HG03196 (cell line): Measurements from ENCODE around the gene LAMA3.

ENCODE experiments used
- ATAC-seq: cut with Tn5 transposase; IDR thresholded peaks from one replicate; pipeline ENCODE4 v1.9.1; 2021; ENCODE audit not compliant: unreplicated experiment

Gene LAMA3

DNA sequence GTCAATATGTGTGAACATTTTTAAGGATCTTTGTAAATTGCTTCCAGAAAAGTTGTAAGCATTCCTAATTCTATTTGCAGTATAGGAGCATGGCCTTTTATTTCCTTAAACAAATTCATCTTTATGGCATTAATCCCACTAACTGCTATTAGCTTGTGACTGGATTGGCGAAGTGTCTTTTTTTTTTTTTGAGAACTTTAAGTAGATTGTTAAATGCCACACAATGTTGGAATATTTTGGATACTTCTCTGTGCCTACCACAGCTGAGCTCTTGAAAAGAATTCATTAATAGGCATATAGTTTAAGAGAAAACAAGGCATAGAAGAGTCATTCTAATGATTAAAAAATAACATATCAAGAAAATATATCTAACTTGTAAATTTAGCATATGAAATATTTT, 129.7 kb downstream of the LAMA3 start:
- no peak for ATAC-seq

DNA sequence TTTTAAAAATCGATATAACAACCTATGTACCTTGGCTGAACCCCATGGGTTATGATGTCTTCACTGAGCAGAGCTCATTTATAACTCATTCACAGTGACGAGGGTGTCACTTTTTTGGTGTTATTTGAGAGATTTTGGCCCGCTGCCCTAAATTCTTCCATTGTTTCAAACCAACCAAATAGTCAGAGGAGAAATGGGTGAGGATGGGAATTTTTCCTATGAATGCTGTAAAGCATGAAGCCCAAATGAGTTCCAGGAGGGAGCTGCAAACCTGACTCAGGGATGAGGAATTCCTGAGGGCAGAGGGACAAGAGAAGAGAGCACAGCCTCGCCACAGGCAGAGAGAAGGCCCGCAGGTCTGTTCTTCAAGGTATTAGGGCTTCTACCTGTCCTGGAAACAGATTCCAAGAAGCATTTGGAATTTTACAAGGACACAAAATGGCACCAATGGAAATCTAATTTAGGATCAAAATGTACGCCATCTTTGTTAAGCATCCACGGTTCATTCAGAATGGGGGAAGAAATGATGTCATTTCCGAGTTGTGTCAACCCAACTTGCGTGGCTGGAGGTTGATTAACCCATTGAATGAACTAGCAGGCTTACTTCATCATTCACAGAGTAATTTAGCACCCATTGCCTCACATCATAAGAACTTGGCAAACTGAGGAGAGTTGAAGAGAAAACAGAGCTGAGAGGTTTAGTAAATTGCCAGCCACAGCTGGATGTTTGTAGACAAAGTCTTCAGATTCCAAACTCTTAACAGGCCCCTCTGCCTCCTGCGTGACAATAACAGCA, 133.5 kb downstream of the LAMA3 start:
- no peak for ATAC-seq

DNA sequence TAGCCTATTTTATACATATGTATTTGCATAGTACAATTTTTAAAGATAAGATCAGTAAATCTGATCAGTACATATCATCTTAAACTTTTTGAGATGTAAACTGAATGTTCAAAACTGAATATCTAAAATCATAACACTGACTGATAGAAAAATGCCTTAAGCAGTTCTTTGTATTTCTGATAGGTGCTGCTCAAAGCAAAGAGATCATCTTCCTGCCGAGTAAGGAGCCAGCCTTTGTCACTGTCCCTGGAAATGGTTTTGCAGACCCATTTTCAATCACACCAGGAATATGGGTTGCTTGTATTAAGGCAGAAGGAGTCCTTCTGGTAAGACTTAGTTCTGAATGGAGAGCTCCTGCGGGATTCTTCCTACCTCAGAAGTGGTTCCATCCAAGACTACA, 135.0 kb downstream of the LAMA3 start:
- no peak for ATAC-seq

DNA sequence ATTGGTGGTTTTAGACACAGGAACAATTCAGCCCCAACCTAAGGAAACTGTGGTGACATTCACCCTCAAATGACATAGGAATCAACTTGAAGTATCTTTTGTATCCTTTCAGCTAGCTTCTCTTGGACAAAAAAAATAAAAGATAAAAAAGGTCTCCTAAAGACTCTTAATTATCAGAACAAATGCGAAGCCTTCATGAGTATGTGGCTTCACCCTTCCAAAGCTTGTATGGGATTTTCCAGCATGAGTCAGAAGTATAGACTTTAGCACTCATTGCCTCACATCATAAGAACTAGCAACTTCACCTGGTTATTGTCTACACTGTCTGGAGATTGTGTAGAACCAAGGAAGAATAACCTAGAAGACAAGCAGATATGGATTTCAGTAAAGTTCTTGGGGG, 135.4 kb downstream of the LAMA3 start:
- no peak for ATAC-seq

DNA sequence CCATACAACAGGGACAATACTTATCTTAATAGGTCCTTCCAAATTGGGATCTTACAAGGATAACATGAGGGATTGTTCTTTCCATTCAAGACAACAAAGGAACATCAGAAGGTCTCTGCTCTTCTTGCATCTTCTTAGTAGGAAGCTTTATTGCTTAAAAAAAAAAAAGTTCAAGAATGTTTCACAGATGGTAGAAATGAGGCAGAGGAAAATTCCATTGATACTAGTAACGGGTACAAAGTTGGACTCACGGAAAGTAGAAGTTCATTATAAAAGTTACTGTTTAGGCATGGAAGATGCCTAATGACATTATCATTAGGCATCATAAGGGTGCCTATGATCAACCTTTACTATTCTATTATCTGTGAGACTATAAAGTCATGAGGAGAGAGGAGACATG, 136.2 kb downstream of the LAMA3 start:
- no peak for ATAC-seq

DNA sequence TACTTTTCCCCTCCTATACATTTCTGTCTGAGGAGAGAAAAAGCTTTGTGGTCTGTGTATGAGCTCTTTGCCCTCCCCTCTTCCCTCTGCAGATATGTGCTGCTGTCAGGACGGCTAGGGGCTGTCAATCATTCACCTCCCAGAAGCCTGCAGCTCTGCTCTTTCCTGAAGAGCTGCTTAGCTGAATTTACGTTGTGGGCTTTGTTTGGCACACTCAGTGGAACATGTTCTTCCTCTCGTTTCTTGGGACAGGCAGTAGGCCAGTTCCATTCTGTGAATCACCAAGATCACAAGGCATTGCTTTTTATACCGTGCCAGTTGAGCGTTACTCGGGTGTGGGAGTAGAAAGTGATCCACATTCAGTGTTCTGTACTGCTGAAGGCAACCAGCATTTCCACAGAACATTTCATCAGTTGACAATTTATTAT, 136.7 kb downstream of the LAMA3 start:
- ATAC-seq: peak; percentile 55

DNA sequence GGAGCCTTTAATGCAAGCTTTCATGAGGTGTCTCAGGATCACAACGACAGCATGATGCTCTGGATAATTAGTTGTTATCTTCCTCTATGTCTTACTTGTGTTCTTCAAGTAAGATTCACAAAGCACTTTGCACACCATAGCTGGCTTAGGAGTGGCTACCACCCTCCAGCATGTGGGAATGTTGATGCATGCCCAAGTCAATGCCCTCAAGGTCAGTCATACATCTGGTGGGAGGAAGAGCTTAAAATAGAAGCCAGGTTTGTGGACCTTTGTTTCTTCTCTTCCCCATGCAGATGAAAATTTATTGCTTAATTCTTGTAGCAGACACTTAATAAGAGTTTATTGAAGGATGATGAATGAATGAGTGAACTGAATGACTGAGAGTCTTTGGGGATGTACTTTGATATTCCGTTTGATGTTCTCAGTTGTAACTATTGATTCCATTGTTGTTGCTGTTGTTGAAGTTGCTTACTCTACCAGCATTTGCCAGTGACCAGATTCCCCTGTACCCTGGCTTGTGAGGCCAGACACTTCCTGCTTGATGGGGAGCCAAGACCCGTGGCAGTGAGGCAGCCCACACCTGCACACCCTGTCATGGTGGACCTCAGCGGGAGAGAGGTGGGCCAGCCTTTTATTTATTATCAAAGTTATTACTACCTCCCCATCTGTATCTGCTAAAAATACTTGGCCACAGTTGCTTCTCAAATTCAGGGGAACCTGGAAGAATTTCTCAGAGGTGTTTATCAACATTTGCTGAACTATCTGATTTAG, 137.8 kb downstream of the LAMA3 start:
- ATAC-seq: no peak

DNA sequence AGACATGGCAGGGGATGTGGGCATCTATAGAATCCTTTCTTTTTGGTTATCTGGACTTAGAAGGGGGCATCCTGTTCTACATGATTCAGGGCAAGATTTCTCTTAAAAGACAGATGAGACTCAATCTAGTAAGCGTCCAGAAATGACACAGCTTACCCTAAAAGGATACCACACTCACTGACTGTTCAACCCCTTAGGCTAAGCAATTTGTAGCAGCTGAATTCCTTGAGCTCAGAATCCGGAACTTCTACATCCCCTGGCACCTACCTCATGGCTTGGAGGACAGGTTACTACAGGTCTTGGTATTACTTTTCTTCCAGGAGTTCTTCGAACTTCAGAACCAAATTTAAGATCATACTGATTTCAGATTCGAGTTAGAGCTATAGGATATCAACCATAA, 138.4 kb downstream of the LAMA3 start:
- ATAC-seq: no peak

DNA sequence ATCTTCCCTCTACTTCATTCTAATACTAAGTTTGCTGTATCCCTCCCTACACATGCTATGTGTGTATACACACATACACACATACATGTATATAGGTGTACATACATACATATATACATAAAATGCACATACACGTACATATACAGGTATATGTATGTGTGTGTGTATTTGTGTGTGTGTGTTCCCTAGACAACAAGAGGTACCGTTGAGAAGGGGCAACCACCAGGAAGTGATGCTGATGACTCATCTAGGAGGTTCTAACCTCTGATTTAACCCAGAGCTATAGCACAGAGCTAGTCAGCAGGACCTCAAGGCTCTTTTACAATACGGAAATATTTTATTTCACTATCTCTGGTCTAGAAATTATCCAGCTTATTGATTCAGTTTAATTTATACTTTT, 139.2 kb downstream of the LAMA3 start:
- peak; percentile 86 for ATAC-seq

DNA sequence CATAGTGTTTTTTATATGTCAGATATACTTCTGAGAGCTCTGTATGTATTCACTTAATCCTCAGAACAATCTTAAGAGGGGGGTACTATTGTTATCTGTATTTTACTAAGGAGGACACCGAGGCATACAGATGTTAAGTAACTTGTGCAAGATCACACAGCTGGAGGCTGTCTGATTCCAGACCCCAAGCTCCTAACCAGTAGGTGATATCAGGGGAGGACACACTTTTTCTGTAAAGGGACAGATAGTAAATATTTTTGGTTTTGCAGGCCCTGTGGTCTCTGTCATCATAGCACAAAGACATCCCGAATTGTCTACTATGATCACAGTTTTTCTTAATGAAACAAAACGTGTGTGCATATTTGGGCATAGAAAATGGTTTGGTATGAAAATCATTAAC, 143.7 kb downstream of the LAMA3 start:
- no peak for ATAC-seq

DNA sequence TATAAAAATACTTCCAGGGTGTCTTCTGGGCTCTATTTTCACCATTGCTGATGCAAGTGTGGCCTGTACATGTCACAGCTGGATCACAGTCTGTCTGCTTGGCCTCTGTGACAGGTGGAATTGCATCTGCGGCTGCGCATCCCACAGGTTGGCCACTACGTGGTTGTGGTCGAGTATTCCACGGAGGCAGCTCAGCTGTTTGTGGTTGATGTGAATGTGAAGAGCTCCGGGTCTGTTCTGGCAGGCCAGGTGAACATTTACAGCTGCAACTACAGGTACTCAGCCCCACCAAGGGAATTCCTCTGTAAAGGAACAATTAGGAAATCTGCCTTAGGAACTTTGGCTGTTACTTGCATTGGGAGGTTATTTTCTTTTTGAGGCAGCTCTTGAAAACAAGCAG, 144.5 kb downstream of the LAMA3 start:
- ATAC-seq: no peak

DNA sequence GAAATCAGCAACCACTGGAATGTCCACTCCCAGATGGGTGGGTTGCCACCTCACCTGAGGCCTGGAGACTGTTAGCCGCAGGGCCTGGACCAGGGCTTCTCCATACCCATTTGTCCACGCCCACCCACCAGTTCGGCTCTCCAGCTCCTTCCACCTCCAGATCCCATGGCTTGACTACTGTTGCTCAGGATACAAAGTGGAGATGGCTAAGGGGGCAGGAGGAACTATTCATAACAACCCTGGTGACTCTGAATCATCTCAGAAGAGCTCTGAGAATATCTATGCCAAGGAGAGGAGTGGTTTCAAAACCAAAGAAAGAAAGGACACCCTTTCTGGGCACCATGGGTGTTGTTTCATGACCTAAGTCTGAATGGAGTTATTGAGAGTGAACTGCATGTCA, 145.8 kb downstream of the LAMA3 start:
- no peak for ATAC-seq

DNA sequence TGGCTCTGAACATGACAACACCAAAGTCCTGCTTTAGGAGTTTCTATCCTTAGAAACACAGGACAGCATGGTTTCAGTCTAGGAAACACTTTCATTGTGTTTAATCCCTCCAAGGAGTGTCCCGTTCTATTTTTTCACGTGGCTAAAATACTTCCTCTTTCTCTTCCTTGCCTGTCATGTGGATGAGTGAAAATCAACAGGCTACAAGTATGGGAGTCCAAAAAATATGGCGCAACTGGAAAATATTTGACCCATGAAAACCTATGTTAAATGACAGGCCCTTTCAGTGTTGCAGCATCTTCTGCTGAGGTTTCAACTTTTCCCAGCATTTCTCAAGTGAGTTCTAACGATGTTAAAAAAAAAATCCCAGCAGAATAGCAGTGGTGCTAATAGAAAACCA, 146.3 kb downstream of the LAMA3 start:
- no peak for ATAC-seq

DNA sequence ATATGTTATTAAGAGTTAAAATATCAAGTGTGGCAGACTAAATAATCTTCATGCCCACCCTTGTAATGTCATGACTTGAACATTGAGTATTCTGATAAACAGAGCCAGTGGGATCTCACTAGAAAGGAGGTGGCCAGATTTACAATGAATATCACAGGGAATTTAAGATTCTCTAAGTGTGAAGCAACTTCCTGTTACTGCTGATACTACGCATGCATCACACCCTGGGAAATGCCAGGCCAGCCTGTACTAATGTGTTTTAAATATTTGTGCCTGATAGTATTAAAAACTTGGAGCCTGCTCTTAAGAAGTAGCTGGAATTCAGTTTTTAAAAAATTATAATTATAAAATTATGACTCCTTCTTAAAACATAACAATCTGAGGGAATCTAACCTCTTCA, 148.3 kb downstream of the LAMA3 start:
- ATAC-seq: no peak

DNA sequence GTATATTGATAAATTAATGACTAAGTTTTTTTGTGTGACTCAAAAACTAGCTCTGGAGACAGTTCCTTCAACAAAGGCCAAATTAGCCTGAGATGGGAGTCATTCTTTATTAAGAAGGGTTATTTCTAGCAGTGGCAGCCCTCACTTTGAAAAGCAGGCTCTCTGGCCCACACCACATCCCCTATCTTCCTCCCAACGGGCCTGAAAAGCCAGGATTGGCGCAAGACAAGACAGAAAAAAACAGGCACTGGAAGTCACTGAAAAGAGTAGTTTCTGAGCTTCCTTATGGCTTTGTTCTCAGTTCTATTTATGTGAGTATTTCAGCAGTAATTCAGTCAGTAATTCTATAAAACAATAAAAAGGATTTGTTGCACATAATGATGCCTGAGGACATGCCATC, 149.0 kb downstream of the LAMA3 start:
- ATAC-seq: no peak

DNA sequence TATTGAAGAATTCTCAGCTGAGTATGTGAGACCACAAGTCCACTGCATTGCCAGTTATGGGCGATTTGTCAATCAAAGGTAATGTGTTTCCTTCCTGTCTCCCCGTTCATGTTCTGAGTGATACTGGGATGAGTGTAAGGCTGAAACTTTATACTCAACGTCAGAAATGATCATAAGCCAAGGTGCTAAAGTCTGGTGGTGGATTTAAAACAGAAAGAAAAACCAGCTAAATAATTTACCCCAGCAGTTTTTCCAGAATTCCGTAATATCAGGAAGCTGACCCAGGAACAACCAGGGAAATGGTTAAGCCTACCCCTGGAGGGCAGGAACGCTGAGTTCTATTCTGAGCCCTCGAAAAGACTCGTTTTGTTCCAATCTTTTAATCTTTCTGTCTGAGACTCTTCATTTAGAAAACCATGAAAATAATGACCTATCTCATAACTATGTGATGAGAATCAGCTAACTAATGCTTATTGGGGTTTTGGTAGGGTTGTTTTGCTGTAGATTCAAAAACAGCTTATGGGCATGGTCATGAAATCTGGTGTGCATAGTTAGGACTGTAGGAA, 149.6 kb downstream of the LAMA3 start:
- ATAC-seq: no peak

DNA sequence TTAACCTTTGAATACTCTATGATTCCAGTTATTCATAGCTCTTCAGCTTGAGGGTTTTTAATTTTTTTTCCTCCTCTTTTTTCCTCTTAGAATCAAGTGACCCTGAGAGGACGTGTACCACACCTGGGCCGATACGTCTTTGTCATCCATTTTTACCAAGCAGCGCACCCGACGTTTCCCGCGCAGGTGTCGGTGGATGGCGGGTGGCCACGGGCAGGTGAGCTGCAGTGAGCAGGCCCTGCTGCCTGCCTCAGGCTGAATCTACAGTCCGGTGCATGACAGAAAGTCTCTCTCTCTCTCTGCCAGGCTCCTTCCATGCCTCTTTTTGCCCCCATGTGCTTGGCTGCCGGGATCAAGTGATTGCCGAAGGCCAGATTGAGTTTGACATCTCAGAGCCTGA, 153.1 kb downstream of the LAMA3 start:
- no peak for ATAC-seq

DNA sequence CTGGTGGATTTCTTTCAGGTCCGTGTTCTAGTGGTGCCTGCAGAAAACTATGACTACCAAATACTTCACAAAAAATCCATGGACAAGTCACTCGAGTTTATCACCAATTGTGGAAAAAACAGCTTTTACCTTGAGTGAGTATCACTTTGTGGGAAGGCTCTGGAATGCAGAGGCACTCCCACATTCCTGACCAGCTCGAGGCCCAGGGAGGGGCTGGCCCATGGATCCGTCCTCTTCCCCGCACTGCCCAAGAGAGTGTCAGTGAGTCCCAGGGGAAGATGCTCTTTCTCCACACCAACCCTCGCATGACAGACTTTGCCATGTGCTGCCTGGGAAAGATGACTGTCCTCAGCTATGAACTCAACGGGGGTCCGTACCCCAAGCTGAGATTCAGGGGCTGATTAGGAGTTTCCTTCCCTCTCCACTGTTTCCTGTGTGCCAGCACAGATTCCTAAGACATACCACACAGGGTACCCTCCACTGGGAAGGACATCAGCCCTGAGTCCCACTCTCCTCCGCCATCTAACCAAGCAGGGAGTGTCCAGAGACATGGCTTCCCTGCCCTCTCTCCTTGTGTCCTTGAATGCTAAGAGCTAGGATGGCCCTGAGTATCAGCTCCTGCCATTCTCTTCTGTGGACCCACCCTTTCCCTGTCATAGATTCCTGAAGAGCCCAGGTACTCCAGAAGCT, 155.9 kb downstream of the LAMA3 start:
- no peak for ATAC-seq

DNA sequence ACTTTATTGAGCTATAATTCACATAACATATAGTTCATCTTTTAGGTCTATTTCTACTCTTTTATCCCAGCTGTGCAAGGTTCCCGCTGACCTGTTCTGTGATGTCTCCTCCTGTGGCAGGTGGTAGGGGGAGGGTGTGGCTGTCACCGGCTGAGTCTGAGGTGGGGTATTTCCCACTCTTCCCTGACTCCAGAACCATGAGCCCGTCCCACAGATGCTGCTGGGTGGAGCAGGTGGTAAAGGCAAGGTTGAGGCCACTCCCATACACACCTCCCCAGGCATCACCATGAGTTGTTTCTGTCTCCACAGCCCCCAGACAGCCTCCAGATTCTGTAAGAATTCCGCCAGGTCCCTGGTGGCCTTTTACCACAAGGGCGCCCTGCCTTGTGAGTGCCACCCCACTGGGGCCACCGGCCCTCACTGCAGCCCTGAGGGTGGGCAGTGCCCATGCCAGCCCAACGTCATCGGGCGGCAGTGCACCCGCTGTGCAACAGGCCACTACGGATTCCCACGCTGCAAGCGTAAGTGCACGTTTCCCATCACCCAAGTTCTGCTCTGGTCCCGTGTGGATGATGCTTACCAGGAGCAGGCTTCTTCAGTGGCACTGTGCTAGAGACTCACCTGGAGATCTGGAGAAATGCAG, 156.9 kb downstream of the LAMA3 start:
- ATAC-seq: no peak

DNA sequence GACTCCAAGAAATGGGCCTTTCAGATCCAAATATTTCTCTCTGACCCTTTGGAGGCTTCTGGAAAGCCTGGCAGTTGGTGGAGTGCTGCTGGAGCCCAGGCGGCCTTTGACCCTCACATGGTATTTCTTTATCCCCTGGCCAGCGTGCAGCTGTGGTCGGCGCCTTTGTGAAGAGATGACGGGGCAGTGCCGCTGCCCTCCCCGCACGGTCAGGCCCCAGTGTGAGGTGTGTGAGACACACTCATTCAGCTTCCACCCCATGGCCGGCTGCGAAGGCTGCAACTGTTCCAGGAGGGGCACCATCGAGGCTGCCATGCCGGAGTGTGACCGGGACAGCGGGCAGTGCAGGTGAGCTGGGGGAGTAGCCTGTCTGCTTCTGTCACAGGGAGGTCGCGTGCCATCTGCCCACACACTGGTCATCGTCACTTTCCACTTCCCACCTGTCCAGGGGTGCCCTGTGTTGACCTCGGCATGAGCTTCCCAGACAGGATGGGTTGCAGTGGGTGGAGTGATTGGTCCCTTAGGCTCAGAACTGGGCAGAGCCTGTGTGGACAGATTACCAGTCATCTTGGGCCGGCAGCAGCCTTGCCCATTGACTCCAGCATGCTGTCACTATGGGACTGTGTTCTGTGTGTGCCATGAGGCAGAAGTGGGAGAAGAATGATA, 158.2 kb downstream of the LAMA3 start:
- no peak for ATAC-seq

DNA sequence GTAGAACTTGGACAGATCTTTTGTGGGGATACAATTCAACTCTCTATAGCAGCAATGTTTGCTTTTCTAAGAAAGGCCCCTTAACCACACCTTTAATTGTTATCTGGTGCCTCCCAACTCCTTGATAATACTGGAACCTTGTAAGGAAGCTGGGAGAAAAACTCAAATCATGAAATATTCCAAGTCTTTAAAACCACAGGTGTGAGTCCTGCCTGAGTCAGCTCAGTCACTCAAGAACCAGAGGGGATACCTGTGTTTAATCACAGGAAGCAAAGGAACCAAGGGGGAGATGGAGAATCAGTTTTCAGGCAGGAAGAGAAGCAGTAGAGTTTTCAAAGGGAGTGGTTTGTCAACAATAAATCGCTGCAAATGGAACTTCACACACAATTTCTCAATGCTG, 159.9 kb downstream of the LAMA3 start:
- ATAC-seq: no peak
